Measurements from ENCODE around the gene NTN4. TPM values are rescaled to one million over a fixed set of nuclear protein-coding genes. Genes with fewer than 3 reads are reported as not detected.
A peak's percentile ranks its signal among the peaks of the same experiment; 100 is the strongest.

The NTN4 gene
- total RNA-seq, 2 donors from 2014 or later, result 17.4 to 25.3 TPM

- ATAC-seq (no peak), DNase-seq (no peak)
- intact Hi-C loops (cut with DNase I, micrococcal nuclease), result no loop called here
Observed at GRCh38 chr12:95723693-95724384, 66.7 kb downstream of the NTN4 start.

- DNase-seq (no peak), ATAC-seq (no peak)
- intact Hi-C loops (cut with DNase I, micrococcal nuclease), result no loop called here
Observed at GRCh38 chr12:95721320-95721719, 69.2 kb downstream of the NTN4 start.

- intact Hi-C loops (cut with DNase I, micrococcal nuclease), result no loop called here
- ATAC-seq, result no peak
- no peak for DNase-seq
Observed at GRCh38 chr12:95720146-95720545, 70.4 kb downstream of the NTN4 start.

GRCh38 chr12:95718772-95719171, 71.8 kb downstream of the NTN4 start:
- intact Hi-C loops (cut with DNase I, micrococcal nuclease), result no loop called here
- DNase-seq (no peak), ATAC-seq (no peak)

- no peak for ATAC-seq
- intact Hi-C loops (cut with DNase I, micrococcal nuclease), result no loop called here
- no peak for DNase-seq
Observed at GRCh38 chr12:95718006-95718431, 72.5 kb downstream of the NTN4 start.

DNA sequence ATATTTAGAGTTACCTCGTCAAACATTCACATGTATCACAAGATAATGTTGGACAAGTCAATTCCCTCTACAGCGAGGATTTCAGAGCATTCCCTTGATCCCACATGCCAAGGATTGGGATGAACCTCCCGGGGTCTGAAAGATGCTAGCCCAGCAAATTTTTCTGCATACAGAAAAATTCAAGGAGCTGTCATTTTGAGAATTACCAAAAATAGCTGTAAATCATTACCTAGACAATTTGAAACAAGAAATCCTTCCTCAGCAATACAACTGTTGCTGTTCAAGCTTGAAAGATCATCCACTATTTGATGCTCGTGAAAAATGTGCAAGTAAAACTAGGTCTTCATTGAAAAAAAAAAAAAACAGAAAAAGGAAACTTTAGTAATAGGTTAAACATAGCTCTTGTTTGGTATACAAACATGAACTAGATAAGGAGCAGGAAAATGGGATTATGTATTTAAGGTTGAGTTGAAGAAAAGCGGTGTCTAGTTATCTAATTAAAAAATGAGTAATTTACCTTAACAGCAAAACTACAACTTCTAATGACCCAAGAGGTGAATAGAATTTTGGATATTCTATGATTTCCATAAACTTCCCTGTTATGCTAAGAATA, 73.1 kb downstream of the NTN4 start:
- intact Hi-C loops (cut with DNase I, micrococcal nuclease), result no loop called here
- no peak for ATAC-seq
- no peak for DNase-seq

- ATAC-seq, result no peak
- intact Hi-C loops (cut with DNase I, micrococcal nuclease), result no loop called here
- no peak for DNase-seq
Observed at GRCh38 chr12:95715177-95715576, 75.4 kb downstream of the NTN4 start.

DNA sequence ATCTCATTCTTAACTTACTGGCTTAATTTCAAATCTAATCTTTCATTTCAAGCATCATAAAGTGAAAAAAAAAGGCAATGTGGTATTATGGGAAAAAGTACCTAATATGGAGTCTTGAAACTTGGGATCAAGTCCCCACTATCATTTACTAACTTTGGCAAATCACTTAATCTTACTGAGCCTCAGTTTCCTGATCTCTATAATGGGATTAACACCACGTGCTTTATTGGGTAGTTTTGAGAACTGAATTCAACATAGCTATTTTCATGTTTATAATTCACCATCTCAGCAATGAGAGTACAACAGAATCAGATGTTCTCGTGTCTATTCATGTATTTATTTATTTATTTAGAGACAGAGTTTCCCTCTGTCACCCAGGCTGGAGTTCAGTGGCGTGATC, 78.3 kb downstream of the NTN4 start:
- DNase-seq, result no peak
- no peak for ATAC-seq
- intact Hi-C loops (cut with DNase I, micrococcal nuclease), result no loop called here

- intact Hi-C loops (cut with DNase I, micrococcal nuclease), result no loop called here
- ATAC-seq (no peak), DNase-seq (no peak)
Observed at GRCh38 chr12:95710386-95710785, 80.2 kb downstream of the NTN4 start.

DNA sequence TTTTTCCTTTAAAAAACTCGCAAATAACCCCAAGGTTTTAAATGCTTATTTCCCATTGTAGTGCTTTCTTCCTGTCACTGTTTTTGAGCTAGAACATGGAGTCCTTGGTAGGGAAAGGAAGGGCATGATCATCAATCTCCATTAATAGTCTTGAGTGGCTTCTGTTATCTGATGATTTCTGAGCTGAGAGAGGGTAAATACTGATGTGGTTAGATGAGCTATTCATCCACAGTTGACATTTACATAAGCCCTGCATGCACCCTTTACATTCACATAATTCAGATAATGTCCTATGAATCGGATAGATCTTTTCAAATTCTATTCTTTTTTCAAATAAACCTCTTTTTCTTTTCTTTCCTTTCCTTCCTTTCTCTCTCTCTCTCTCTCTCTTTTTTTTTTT, 81.4 kb downstream of the NTN4 start:
- intact Hi-C loops (cut with DNase I, micrococcal nuclease), result no loop called here
- no peak for DNase-seq
- ATAC-seq, result no peak

DNA sequence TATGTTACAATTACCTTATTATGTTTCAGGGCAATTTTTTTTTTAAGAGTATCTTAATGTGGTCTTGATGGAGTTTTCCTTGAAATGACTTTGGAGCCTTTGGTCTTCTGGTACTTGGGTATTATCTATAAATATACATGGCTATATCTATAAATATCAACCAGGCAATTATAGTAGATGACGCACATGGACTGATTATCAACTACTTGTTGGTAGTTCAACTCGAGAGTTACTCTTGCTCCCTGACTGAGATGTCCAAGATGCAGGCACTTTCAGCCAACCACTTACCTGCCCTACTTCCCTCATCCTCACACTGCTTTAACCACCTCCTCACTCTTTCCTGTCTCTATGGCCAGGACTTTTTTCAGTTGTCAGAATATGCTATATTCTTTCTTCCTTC, 85.4 kb downstream of the NTN4 start:
- intact Hi-C loops (cut with DNase I, micrococcal nuclease), result no loop called here
- DNase-seq (no peak), ATAC-seq (no peak)

DNA sequence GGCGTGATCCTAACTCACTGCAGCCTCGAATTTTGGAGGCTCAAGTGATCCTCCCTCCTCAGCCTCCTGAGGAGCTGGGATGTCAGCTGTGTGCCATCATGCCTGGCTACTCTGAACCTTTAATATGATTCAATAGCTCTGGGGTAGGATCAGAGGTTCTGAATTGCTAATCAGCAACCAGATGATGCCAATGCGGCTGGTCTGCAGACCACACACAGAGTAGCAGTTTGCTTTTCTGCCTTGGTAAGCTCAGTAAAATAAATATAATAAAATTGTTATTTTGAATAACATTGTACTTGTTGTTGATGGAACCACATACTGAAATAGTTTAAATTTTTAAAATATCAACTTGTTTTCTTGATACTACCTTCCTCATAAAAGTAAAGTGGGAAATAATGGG, 86.6 kb downstream of the NTN4 start:
- intact Hi-C loops (cut with DNase I, micrococcal nuclease), result no loop called here
- ATAC-seq (no peak), DNase-seq (no peak)

GRCh38 chr12:95701722-95702418, 88.7 kb downstream of the NTN4 start:
- ATAC-seq (no peak), DNase-seq (no peak)
- intact Hi-C loops (cut with DNase I, micrococcal nuclease), result no loop called here

GRCh38 chr12:95701275-95701674, 89.3 kb downstream of the NTN4 start:
- intact Hi-C loops (cut with DNase I, micrococcal nuclease), result no loop called here
- DNase-seq (no peak), ATAC-seq (no peak)

DNA sequence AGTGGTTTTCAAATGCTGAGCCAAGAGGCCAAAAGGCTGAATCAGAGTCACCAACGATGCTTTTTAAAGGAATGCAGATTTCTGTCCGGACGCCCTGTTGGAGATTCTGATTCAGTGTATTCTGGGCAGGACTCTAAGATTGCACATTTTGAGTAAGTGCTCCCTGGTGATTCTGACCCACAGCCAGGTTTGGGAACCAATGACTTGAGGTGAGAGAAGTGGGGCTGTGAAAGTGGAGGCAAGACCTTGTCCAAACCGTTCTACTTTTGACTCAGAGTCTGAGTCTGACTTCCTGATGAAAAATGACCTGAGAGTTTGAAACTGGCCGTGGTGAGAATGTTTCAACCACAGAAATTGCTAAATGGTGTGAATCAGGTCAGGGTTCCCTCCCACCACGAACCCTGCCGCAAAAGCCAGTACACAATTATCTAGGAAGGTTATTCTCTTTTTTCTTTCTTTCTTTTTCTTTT, 90.2 kb downstream of the NTN4 start:
- intact Hi-C loops (cut with DNase I, micrococcal nuclease), result no loop called here
- ATAC-seq (no peak), DNase-seq (no peak)

- ATAC-seq, result no peak
- no peak for DNase-seq
- intact Hi-C loops (cut with DNase I, micrococcal nuclease), result no loop called here
Observed at GRCh38 chr12:95699579-95699978, 91.0 kb downstream of the NTN4 start.

DNA sequence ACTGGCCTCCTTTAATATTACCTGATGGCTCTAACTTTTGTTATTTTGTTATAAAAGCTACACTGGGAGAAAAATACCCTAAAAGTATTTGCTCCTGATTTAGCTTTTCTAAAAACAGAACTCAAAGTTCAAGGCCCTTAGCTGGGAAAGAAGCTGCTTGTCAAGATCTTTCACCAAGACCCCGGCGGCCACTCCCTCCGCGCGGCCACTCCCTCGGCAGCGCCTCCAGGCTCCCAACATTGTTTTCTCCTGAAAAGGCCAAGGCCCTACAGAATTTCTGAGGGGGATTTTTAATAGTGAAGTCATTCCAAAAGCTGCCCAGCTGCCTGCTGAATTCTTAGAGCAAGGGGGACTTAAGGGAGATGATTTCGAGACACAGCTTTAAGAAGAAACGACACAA, 96.4 kb downstream of the NTN4 start:
- ATAC-seq (peak; percentile 93), DNase-seq (peak; percentile 45 to 68)
- intact Hi-C loops (cut with DNase I, micrococcal nuclease), result no loop called here

- DNase-seq (no peak), ATAC-seq (peak; percentile 77)
- intact Hi-C loops (cut with DNase I, micrococcal nuclease), result no loop called here
Observed at GRCh38 chr12:95693689-95694088, 96.9 kb downstream of the NTN4 start.

GRCh38 chr12:95690861-95691635, 99.5 kb downstream of the NTN4 start:
- DNase-seq (no peak), ATAC-seq (no peak)
- intact Hi-C loops (cut with DNase I, micrococcal nuclease), result no loop called here

DNA sequence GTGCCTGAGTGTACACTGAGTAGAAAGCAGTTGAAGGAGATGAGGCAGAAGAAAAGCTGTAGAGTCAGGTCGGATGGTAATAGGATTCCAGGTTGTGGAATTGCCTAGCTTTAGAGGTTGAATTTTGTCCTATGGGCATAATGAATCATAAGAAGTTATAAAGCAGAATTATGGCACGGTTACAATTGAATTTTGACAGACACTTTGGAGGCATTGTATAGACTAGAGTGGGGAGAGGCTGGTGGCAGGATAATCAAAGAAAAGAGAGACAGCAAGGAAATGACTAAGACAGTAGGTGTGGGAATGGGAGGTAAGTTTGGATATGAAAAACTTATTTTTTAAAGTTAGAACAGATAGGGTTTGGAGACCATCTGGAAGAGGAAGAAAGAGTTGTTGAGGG, 102.6 kb downstream of the NTN4 start:
- intact Hi-C loops (cut with DNase I, micrococcal nuclease), result no loop called here
- ATAC-seq (peak; percentile 59), DNase-seq (no peak)

All from left colon (tissue), 2 donors.